Hematopoietic multipotent progenitor cell (in vitro differentiated cells): ENCODE data around the gene FLAD1. TPM values are rescaled to one million over a fixed set of nuclear protein-coding genes. Genes with fewer than 3 reads are reported as not detected.

ENCODE experiments used
- DNase-seq, 3 donors: peaks; one replicate each; pipeline ENCODE4 v3.0.0-alpha.2; 2011 to 2015; ENCODE audit warnings: low read depth in 2 of 3, low spot score in 2 of 3
- small RNA-seq: library from RNA; depleted of rRNA; stranded (forward); fragments of <200 nt; gene quantifications from one replicate; pipeline ENCODE3, GENCODE V24; 2012
- total RNA-seq: library from RNA; depleted of rRNA; stranded (reverse); fragments of >200 nt; gene quantifications from one replicate; pipeline ENCODE4 v1.2.3, GENCODE V29; 2012

Gene FLAD1
- total RNA-seq, 1 donor, result 35.0 TPM

GRCh38 chr1:155033524-155033923 lies 50.4 kb downstream of the FLAD1 start, which contains the start of the genes DCST1 and DCST2:
Gene DCST1, plus strand, starts transcription at chr1:155033824. Its CDS starts 213 bp downstream, at chr1:155034037.
Gene DCST2, minus strand, starts transcription at chr1:155033781. Its CDS starts 80 bp downstream, at chr1:155033701.
- no peak for DNase-seq

- DNase-seq, result no peak
Observed at GRCh38 chr1:155034318-155035208, 51.4 kb downstream of the FLAD1 start.

GRCh38 chr1:155035936-155036335 lies 52.8 kb downstream of the FLAD1 start:
- no peak for DNase-seq

- no peak for DNase-seq
Observed at GRCh38 chr1:155037043-155037442, 53.9 kb downstream of the FLAD1 start.

GRCh38 chr1:155037851-155038441 lies 54.8 kb downstream of the FLAD1 start:
- no peak for DNase-seq

- DNase-seq, result no peak
Observed at GRCh38 chr1:155038602-155039307, 55.6 kb downstream of the FLAD1 start.

- no peak for DNase-seq
Observed at GRCh38 chr1:155039308-155039669, 56.1 kb downstream of the FLAD1 start.

- DNase-seq, result no peak
Observed at GRCh38 chr1:155040358-155041093, 57.4 kb downstream of the FLAD1 start.

Small RNA genes lying within 50 kb of the gene (small RNA-seq; reads per million reads assigned to genes)
- gene MIR4258, result not detected
- not detected for gene RF00017

Other genes starting within 250 kb of the FLAD1 start
- under 0.01 TPM for gene KCNN3, start 113.1 kb upstream of the FLAD1 start, total RNA-seq
- 17.2 TPM for gene PMVK, start 46.6 kb upstream of the FLAD1 start, total RNA-seq
- gene PBXIP1, start 27.2 kb upstream of the FLAD1 start, total RNA-seq, result 520 TPM
- 25.6 TPM for gene PYGO2, start 21.6 kb upstream of the FLAD1 start, total RNA-seq
- 59.5 TPM for gene SHC1, start 12.6 kb upstream of the FLAD1 start, total RNA-seq
- gene CKS1B, start 8.7 kb upstream of the FLAD1 start, total RNA-seq, result 22.9 TPM
- gene LENEP, start 10.2 kb downstream of the FLAD1 start, total RNA-seq, result 0.54 TPM
- 22.6 TPM for gene ZBTB7B, start 19.5 kb downstream of the FLAD1 start, total RNA-seq
- under 0.01 TPM for gene DCST2, start 50.4 kb downstream of the FLAD1 start, total RNA-seq
- under 0.01 TPM for gene DCST1, start 50.5 kb downstream of the FLAD1 start, total RNA-seq
- gene ADAM15, start 68.0 kb downstream of the FLAD1 start, total RNA-seq, result 60.1 TPM
- 5.9 TPM for gene EFNA4, start 80.4 kb downstream of the FLAD1 start, total RNA-seq
- gene EFNA3, start 95.5 kb downstream of the FLAD1 start, total RNA-seq, result 4.8 TPM
- gene EFNA1, start 144.5 kb downstream of the FLAD1 start, total RNA-seq, result 21.3 TPM
- 68.1 TPM for gene SLC50A1, start 152.5 kb downstream of the FLAD1 start, total RNA-seq
- 63.0 TPM for gene DPM3, start 157.2 kb downstream of the FLAD1 start, total RNA-seq
- 194 TPM for gene KRTCAP2, start 190.0 kb downstream of the FLAD1 start, total RNA-seq
- gene TRIM46, start 190.5 kb downstream of the FLAD1 start, total RNA-seq, result 32.6 TPM
- gene THBS3, start 224.6 kb downstream of the FLAD1 start, total RNA-seq, result 72.4 TPM
- gene MTX1, start 225.4 kb downstream of the FLAD1 start, total RNA-seq, result 70.3 TPM